ENCODE data around the gene TMPRSS3.

DNA sequence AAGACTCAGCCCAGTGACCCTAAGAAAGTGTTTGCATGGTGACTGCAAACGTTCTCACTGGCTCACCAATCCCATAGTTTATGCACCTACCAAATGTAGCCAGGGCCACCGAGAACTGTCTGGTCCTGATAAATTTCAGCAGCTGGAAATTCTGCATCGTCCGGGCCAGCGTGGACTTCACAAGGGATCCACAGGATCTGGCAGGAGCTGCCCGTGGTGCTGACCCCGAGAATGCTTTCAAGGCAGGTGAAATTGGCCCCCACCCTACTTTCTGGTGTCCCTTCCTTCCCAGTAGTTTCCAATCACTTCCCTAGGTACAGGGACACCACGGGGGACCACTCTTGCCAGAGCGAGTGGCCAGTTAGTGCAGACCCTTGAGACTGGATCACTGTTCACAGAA lies 34.0 kb upstream of the TMPRSS3 start:
- TF ChIP-seq, protein P1, sequence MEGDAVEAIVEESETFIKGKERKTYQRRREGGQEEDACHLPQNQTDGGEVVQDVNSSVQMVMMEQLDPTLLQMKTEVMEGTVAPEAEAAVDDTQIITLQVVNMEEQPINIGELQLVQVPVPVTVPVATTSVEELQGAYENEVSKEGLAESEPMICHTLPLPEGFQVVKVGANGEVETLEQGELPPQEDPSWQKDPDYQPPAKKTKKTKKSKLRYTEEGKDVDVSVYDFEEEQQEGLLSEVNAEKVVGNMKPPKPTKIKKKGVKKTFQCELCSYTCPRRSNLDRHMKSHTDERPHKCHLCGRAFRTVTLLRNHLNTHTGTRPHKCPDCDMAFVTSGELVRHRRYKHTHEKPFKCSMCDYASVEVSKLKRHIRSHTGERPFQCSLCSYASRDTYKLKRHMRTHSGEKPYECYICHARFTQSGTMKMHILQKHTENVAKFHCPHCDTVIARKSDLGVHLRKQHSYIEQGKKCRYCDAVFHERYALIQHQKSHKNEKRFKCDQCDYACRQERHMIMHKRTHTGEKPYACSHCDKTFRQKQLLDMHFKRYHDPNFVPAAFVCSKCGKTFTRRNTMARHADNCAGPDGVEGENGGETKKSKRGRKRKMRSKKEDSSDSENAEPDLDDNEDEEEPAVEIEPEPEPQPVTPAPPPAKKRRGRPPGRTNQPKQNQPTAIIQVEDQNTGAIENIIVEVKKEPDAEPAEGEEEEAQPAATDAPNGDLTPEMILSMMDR (conservative IDR thresholded peaks at IDR 0.05; ENCODE audit: low read depth, low read length), result no peak
- no peak for TF ChIP-seq EZH2 (IDR thresholded peaks at IDR 0.05; ENCODE audit: borderline replicate concordance, low read depth, low read length, poor library complexity, severe bottlenecking)
